GM23338 (cell line): Measurements from ENCODE around the gene MBD5.

ENCODE experiments used
- CREB1 ChIP-seq: fragments of 250-450 bp; sonication (Bioruptor Pico); IDR thresholded peaks from 2 replicates; pipeline ENCODE4 v1.5.0; 2020; ENCODE audit warnings: low read depth, mild to moderate bottlenecking, moderate library complexity
- CTCF ChIP-seq, 2 experiments: fragments of 200-600 bp in 1 of 2; sonication (generic) in 1 of 2; conservative IDR thresholded peaks; 2 replicates each; pipeline versions ENCODE4 v1.5.1 to v1.6.1; 2016 to 2017; ENCODE audit warnings: antibody characterized with exemption in 2 of 2, low read depth in 2 of 2, mild to moderate bottlenecking in 2 of 2, moderate library complexity in 1 of 2
- EZH2 ChIP-seq: fragments of 200-600 bp; sonication (generic); IDR thresholded peaks from one replicate; pipeline ENCODE4 v1.8.0; 2017; ENCODE audit warnings: antibody characterized with exemption, mild to moderate bottlenecking, low read depth; ENCODE audit not compliant: unreplicated experiment
- EZH2phosphoT487 ChIP-seq: fragments of 200-600 bp; sonication (generic); IDR thresholded peaks from one replicate; pipeline ENCODE4 v1.8.1; 2018; ENCODE audit warnings: antibody characterized with exemption; ENCODE audit not compliant: unreplicated experiment
- JUNB ChIP-seq: IDR thresholded peaks from one replicate; pipeline ENCODE4 v1.6.1; 2016; ENCODE audit warnings: antibody characterized with exemption; ENCODE audit not compliant: unreplicated experiment
- NANOG ChIP-seq: IDR thresholded peaks from 2 replicates; pipeline ENCODE4 v1.6.1; 2016; ENCODE audit warnings: antibody characterized with exemption, borderline replicate concordance
- POLR2AphosphoS5 ChIP-seq: IDR thresholded peaks from 2 replicates; pipeline ENCODE4 v1.6.1; 2016; ENCODE audit warnings: antibody characterized with exemption, low read depth
- REST ChIP-seq: IDR thresholded peaks from one replicate; pipeline ENCODE4 v1.6.1; 2018; ENCODE audit warnings: antibody characterized with exemption; ENCODE audit not compliant: unreplicated experiment
- STAT1 ChIP-seq: IDR thresholded peaks from one replicate; pipeline ENCODE4 v1.6.1; 2016; ENCODE audit warnings: antibody characterized with exemption; ENCODE audit not compliant: unreplicated experiment
- ZNF331 ChIP-seq: fragments of 250-450 bp; sonication (Bioruptor Pico); IDR thresholded peaks from 2 replicates; pipeline ENCODE4 v1.5.0; 2020; ENCODE audit warnings: low read depth, mild to moderate bottlenecking, moderate library complexity
- ZNF462 ChIP-seq: fragments of 250-450 bp; sonication (Bioruptor Pico); IDR thresholded peaks from 2 replicates; pipeline ENCODE4 v1.5.0; 2020; ENCODE audit warnings: mild to moderate bottlenecking, moderate library complexity

- TF ChIP-seq CTCF (conservative IDR thresholded peaks at IDR 0.05; ENCODE audit: low read depth in 2 of 2) (peak; percentile 94 to 99), EZH2phosphoT487 (no peak), EZH2 (no peak), CREB1 (peak; percentile 59), POLR2AphosphoS5 (no peak), REST (no peak), JUNB (no peak), ZNF462 (no peak), NANOG (no peak), ZNF331 (CRISPR knock-in tag) (no peak), STAT1 (no peak)
These were observed 488.5 kb downstream of the MBD5 start for GRCh38 chr2:148509288-148509902.
